ENCODE results near the gene RXRA. TPM values are rescaled to one million over a fixed set of nuclear protein-coding genes. Genes with fewer than 3 reads are reported as not detected.
"Not testable (repeated sequence)": the region's sequence is repeated elsewhere in the genome, so short reads cannot be mapped to it uniquely, and the experiment has no call there.

Gene RXRA
- total RNA-seq, 1 experiment from 2014 or later, result 20.4 TPM

DNA sequence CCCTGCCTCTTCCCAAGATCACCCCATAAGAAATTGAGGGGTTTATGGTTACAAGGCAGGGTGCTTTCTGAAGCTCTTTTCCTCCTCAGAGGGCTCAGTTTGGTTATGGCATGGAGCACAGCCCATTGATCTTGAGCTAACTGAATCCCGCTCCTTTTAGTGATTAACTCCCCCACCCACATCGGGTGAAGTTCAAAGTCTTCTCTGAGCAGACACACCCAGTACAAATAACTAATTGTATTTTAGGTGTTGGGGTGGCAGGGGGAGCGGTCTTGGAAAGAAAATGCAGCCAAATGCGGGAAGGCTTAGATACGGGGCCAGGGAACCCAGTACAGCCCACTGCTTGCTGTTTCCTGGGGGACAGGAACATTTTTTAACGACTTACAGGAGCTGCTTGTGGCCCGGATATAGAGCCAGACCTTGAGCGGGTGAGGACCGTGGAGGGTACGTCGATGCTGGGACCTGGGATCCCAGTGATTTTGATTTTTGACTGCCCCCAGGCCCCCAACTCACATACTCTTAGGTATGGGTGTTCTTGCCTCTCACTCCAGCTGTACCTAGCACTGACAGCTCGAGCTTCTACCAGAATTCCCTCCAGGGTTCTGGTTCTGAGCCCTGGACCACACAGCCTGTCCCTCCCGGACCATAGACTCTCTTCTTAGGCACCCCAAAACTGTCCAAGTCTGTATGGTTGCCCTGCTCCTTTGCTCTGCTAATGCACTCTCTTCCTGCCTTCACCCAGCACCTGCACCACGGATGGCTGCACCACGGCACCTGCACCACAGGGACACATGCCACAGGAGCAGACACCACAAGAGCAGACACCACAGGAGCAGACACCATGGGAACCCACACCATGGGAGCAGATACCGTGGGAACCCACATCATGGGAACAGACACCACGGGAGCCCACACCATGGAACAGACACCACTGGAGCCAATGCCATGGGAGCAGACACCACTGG, 18.3 kb upstream of the RXRA start:
- no peak for DNase-seq (ENCODE audit: low read depth)

DNA sequence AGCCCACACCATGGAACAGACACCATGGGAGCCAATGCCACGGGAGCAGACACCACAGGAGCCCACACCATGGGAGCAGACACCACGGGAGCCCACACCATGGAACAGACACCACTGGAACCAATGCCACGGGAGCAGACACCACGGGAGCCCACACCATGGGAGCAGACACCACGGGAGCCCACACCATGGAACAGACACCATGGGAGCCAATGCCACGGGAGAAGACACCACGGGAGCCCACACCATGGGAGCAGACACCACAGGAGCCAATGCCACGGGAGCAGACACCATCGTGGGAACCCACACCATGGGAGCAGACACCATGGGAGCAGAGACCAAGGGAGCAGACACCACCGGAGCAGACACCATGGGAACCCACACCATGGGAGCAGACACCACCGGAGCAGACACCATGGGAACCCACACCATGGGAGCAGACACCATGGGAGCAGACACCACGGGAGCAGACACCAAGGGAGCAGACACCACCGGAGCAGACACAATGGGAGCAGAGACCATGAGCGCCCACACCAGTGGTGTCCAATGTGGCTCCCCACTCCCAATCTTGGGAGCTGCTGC, 17.5 kb upstream of the RXRA start:
- not testable (repeated sequence) for DNase-seq (ENCODE audit: low read depth)

DNA sequence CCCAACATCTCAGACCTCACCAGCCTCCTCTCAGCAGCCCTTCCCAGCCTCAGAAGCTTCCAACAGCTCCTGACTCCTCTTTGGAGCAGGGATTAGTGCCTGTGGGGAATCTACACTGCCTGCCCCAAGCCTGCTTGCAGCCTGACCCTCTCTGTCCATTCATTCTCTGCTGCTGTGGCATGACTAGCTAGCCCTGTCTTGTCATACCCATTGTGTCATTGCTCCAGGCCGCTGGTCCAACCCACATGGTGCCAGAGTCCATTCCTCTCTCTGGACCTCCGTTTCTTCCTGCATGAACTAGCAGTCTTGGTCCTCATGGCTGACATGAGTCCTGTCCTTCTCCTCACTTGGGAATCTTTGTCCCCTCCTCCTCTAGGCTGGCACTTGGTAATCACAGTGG, 12.8 kb upstream of the RXRA start:
- no peak for DNase-seq (ENCODE audit: low read depth)

DNA sequence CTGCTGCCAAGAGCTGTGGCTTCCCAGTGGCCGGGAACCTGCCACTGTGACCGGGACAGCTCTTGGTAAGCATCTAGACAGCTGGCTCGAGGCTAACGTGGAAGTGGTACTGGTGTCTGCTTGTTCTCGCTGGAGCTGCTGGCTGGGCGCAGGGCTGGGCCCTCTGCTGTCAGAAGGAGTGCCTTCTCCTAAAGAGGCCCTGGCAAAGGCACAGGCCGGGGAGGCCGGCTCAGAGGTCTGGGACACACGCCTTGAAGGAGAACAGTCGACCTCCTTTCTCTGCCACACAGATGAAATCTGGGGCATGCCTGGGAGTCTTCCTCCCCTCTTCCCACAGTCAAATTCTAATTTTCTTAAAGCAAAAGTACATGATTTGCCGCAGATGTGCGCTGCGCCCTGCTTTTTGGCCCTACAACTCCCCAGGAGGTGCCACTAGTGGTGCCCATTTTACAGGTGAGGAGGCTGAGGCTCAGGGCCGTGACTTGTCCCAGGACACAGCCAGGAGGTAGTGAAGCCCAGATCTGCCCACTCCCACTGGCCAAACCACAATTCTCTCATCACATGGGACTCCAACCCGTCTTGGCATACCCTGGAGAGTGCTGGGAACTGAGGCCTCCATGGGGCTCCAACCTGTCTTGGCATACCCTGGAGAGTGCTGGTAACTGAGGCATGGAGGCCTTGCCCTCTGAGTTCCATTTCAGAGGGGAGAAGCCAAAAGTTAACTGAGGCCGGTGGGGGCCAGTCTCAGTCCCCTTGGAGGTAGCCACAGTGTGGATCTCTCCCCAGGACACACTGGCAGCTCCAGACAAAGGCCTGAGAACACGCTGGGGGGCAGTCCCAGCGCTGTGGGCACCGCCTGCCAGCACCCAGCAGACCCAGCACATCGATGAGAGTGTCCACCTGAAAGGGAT, 12.0 kb upstream of the RXRA start:
- no peak for DNase-seq (ENCODE audit: low read depth)

DNA sequence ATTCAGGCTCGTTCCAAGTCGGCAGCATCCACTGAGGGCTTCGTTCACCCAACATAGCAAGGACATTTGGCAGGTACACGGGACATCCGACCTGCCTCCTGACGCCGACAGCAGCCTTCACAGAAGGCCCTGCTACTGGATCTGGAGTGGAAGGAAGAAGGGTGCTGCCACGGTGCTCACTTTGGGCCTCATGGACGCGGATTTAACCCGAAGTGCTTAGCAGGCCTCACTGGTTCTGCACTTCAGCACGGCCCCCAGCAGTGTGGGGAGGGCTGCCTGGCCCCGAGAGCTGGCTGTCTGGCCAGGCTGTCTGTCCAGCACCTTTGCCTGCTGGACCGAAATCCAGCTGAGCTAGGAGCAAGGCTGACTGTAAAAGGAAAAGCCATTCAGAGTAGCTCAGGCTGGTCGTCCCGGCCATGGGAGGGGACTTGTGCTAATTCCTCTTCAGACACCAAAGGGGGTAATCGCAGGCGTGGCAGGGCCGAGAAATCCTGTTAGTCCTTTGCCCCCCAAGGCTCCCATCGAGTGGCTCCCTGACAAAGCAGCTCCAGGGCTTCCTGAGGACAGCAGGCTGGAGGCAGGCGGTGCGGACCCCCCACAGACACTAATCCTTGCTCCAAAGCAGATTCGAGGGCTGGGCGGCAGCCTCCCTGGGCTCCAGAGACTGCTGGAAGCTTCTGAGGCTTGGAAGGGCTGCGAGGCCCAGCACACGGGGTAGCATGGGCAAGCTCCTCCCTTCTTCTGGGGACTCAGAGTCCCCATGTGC, 11.1 kb upstream of the RXRA start:
- DNase-seq (ENCODE audit: low read depth), result no peak

DNA sequence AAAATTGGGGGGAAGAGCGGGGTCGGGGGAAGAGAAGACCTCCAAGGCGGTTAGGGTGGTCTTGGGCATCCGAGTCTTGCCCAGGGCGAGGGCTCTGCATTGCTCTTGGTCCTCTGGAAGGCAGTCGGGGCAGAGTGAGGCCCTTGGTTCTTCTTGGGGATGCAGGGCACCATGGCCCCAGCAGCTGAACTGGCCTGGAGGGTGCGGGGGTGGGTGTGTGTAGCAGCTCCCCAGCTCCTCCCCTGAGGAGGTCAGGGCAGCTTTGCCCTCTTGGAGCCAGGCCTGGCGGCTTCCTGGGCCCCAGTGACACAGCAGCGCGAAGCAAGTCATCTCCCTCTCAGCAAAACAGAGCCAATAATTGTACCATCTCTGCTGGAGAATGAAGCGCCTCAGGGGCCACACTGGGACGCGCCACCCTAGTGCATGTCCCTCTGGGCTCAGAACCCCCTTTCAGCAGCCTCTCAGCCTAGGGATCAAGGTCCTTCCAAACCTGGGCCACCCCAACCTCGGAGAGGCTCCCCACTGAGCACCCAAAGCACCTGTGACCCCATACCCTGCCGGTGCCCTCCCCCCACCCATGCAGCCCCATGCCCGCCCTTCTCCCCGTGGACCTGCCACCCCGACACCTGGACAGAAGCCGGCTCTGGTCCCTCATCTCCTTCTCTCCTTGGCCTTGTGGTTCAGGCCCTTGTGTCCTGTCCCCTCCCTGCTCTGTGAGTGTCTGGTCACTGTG, 10.4 kb upstream of the RXRA start:
- no peak for DNase-seq (ENCODE audit: low read depth)

DNA sequence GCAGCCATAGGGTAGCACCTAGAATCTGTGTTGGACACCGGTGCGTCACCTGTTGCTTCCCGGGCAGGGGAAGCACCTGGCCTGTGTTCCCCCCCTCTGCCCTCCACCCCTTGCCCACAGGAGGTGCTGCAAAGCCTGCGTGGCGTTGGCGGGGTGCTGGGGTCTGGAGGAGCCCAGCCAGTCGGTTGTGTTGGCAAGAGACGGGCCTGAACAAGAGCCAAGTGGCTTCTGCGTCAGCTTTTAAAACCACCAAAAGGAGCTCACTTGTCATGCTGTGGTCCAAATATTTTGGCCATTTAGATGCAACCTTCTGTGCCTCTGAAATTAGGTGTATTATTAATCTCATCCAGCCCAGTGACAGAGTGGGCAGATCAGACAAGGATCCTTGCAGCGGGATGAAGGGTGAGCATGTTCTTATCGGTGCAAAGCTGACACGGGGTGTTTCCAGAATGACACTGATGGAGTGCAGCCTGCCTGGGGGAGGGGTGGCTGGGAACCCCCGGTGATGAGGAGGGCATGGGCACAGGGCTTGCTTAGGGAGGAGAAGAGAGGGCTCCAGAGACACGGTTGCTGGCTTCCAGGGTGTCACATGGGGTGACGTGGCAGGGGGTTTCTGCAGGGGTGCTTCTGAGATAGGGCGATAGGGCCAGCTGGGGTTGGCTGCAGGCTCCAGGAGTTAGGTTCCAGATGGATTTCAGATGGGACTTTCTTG, 9.7 kb upstream of the RXRA start:
- DNase-seq (ENCODE audit: low read depth), result no peak

DNA sequence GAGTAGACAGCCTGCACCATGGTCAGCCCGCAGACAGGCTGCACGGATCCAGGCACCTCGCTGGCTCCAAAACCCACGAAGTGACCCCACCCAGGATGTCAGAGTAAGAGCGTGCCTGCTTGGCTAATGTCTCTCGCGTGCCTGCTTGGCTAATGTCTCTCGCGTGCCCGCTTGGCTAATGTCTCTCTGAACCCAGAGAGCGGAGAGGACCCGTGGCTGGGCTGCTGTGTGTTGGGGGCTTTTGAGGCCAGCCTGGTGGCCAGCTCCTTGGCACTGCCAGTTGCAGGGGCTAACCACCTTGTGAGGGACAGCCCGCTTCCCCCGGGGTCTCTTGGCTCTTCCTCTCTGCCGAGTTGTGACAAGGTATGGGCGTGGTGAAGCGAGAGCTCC, 8.9 kb upstream of the RXRA start:
- no peak for DNase-seq (ENCODE audit: low read depth)

DNA sequence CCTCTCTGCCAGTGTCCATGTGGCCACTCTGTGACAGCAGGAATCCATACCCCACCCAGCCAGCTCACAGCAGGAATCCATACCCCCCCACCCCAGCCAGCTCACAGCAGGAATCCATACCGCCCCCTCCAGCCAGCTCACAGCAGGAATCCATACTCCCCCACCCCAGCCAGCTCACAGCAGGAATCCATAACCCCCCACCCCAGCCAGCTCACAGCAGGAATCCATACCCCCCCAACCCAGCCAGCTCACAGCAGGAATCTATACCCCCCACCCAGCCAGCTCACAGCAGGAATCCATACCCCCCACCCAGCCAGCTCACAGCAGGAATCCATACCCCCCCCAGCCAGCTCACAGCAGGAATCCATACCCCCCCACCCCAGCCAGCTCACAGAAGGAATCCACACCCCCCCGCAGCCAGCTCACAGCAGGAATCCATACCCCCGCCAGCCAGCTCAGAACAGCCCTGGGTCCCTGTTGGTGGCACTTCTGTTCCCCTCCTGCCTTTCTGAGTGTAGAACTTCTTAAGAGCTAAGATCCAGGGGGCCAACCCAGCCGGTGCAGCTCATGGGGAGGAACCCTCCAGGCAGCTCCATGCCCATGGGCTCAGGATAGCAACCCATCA, 8.4 kb upstream of the RXRA start:
- no peak for DNase-seq (ENCODE audit: low read depth)

DNA sequence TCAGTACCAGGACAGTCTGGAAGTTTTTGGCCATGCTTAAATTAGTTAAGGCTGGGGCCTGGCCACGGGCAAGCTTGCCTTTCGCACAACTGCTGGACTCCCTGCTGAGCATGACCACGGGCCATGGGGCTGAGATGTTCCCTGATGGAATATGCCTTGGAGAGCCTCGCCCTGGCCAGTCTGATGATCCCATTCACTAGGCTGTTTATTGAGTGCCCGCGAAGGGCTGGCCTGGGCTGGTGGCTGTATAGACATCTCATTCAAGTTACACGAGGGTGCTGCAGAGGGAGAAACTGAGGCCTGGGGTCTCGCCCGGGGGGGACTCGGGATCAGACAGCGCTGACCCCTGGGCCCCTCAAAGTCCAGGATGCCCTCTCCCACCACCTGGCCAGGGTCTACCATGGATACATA, 7.8 kb upstream of the RXRA start:
- DNase-seq (ENCODE audit: low read depth), result no peak

DNA sequence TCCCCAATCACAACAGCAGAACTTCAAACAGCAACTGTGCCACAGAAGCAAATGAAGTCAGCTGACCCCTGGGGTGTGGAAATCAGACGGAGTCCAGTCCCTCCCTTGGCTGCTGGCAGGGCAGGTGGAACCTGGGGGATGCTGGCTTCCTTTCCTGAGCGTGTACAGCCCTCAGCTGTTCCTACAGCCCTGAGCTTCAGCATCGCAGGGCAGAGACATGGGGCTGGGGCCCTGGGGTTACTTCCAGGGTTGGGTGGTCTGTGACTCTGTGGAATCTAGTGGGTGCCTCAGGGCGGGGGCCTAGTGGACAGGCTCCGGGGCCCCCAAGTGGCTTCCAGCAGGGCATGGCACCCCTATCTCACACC, 7.3 kb upstream of the RXRA start:
- DNase-seq (ENCODE audit: low read depth), result no peak

DNA sequence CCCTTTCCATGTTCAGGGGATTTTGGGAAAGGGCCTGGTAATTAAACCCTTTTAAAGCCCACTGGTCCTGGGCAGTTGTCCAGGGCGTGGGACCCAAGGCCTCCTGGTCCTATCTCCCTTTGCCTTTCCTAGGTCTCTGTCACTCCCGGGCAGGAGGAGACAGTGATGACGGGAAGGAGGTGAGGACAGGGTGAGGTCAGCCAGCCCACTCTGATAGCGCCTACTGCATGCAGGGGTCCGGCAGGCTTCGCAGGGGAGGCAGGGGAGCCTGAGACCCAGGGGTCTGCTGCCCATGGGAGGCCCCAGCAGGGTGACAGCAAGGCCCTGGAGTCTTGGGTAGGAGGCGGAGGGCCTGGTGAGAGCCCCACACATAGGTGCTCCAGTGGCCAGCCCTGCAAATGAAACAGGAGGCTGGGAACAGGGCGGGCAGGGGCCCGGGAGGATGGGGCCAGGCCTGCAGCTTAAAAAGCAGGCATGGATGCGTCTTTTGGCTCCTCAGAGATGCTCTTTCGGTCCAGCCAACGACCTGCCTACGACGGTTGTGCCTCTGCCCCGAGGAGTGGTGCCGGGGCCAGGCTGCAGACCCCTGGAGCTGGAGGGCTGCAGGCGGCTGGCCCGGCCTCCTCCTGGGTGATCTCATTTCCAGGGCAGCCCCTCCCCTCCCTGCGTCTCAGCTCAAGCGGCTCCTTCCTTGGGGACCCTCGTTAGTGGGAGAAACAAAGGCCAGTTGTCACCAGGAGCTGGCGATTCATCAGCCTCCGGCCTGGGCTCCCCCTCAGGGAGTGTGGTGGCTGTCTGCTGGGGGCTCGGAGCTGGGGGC, 6.7 kb upstream of the RXRA start:
- no peak for DNase-seq (ENCODE audit: low read depth)

DNA sequence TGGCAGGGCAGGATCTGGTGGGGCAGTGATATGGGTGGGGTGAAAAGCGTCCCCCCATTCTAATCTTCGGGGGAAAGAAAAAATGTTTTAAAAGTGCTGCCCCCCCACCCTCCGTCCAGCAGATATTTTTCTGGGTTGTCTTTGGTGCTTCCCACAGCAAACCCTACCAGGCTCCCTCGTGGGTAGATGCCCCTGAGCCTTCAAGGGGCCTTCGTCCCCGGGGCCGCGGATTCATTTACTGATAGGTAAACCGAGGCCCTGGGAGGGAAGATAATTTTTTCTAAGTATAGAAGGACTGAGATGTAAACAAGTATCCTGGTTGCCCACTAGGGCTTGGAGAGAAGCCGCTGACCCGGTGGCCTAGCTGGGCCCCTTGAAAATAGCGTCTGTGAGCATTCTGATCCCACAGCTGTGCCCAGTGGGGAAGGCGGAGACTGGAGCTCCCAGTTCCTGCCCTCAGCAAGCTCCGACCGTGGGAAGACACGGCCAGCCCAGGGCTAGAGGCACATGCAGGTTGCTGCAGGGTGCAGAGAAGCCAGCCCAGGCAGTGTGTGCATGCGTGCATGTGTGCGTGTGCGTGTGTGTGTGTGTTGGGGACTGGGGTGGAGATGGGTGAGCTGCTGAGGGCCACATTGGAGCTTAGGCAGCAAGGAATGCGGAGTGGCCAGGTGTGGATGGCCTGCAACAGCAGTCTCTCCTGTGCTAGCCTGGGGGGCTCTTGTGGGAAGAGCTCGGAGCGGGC, 6.0 kb upstream of the RXRA start:
- DNase-seq (ENCODE audit: low read depth), result no peak

DNA sequence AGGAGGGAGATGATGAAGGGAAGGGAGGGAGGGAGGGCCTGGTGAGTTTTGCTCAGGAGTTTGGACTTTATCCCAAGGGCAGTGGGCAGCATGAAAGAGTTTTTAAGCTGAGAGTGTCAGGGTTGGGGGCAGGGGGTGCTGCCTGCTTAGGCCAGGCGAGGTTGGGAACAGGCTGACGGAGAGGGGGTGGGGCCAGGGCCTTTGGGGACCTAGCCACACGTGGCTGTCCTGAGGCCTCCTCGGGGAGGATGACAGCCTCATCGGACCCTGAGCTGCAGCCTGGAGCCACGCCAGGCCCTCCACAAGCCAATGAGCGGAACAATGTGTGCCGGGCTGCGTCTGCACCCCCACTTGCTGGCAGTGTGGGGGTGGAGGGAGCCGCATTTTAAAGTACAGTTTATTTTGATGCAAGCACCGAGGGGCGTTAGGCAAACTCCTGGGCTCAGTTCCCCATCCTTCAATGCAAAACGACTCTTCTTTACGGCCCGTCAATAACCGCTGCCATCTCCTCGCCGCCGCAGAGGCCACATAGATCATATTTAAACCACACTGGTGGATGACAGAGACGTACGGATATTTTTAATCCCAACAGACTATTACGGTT, 5.3 kb upstream of the RXRA start:
- DNase-seq (ENCODE audit: low read depth), result no peak

DNA sequence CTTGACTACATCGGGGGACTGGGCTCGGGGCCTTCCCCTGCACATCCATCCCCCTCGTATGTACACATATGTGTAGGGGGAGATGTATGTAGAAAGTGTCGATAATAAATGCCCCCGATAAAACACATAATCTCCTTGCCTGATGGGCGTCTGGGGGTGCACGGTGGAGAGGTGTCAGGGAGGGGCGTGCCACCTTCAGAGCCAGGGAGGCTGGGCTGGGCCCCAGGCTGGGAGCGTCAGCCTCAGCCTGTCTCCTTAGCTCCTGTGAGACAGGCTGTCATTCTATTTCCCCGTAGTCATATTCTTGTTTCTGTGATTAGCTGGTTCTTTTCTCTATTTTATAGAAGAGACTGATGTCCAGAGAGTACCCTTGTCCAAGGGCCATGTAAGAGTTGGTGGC, 4.7 kb upstream of the RXRA start:
- DNase-seq (ENCODE audit: low read depth), result no peak

DNA sequence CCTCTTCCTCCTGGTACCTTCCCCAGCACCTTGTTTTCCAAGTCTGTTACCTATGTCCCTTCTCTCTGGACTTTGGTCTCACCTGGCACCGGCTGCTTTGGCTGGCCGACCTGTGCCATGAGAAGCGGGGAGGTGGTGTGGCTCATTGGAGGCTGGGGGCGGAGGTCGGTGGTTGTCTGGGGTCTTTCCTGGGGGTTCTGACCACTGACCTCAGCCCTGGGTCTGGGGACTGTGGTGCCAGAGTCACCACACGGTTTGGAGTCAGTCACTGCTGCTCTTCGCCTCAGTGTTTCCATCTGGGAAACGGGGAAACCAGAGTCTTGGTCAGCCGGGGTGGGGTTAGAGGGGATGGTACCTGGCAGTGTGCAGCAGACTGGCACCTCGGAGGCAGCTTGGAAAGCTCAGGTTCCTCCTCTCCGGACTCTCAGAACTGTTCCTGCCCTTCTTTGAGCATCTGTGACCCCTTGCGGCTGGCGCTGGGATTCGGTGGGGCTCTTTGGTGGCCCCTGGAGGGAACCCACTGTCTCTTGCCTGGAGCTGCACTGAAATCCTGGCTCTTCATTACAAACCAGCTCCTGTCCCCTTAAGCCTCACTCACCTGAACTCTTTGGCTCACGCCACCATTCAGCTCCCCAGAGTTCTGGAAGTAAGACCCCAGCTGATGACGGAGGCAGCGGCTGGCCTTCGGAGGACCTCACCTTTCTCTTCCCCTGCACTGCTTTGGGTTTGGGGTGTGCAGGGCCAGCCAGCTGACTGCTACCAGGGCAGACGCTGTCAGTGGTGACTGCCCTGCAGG, 4.1 kb upstream of the RXRA start:
- no peak for DNase-seq (ENCODE audit: low read depth)

DNA sequence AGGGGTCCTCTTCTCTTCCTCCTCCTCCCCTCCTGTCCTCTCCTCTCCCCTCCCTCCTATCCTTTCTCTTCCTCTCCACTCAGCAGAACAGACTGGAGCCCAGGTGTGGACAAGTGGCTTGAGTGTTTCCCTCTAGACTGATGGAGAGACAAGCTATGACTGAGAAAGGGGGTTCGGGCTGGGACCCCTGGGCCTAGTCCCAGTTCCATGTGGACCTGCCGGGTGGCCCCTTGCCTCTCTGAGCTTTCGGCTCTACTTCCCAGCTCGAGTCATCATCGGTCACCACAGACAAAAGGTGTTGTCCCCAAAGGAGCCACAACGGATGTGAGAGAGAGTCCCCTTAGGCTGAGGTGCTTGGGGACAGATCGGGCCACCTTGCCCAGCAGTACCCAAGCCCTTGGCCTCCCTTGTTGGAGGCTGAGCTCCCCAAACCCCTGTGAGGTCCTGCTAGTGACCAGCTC, 3.4 kb upstream of the RXRA start:
- DNase-seq (ENCODE audit: low read depth), result no peak

Measured in LHCN-M2 (cell line).